Cardiac septum (tissue), 1 donor: ENCODE measurements around the gene ZC3H14. TPM values are rescaled to one million over a fixed set of nuclear protein-coding genes. Genes with fewer than 3 reads are reported as not detected.
A peak's percentile ranks its signal among the peaks of the same experiment; 100 is the strongest.

Source experiments
- DNase-seq: peaks from one replicate; pipeline ENCODE4 v3.0.0-alpha.2; 2020; ENCODE audit warnings: low spot score
- intact Hi-C: fragments of 100-400 bp; cut with DNase I; formaldehyde crosslinking; loops from one replicate; pipeline ENCODE4 v1.14.0; 2022
- total RNA-seq: library from RNA; stranded (reverse); fragmentation: NEBNext Ultra II Directional; extraction: Animal tissue kit (Norgen Biotek cat#: 25700); gene quantifications from one replicate; pipeline ENCODE4 v1.2.1, GENCODE V29; 2021
- donor health status: DM: no; HTN: no; CAD: no.

Gene ZC3H14
- total RNA-seq, 1 donor from 2014 or later, result 39.7 TPM

- intact Hi-C loops, result loop anchor here (1.0 kb wide), 1 partner anchor 59 kb away; no protein-coding TSS in a partner anchor
- DNase-seq, result peak; percentile 83
Observed at GRCh38 chr14:88551094-88551870, 11.6 kb upstream of the ZC3H14 start.

- no peak for DNase-seq
- intact Hi-C loops, result loop anchor here (1.0 kb wide), 1 partner anchor 60 kb away; no protein-coding TSS in a partner anchor
Observed at GRCh38 chr14:88551980-88552431, 10.8 kb upstream of the ZC3H14 start.

- DNase-seq, result no peak
- intact Hi-C loops, result no loop called here
Observed at GRCh38 chr14:88552876-88553275, 10.0 kb upstream of the ZC3H14 start.

- no peak for DNase-seq
Observed at GRCh38 chr14:88553886-88554456, 8.9 kb upstream of the ZC3H14 start.

GRCh38 chr14:88554457-88555286 lies 8.2 kb upstream of the ZC3H14 start, which contains the start of gene PTPN21:
Gene PTPN21, minus strand, starts transcription at chr14:88555007. Its CDS starts 4,590 bp downstream, at chr14:88550417.
- DNase-seq, result peak; percentile 87
- intact Hi-C loops, result no loop called here

More at GRCh38 chr14:88553886-88554456, 8.9 kb upstream of the ZC3H14 start:
- intact Hi-C loops, result no loop called here

GRCh38 chr14:88556581-88556980 lies 6.3 kb upstream of the ZC3H14 start:
- intact Hi-C loops, result no loop called here
- DNase-seq, result no peak

GRCh38 chr14:88559852-88560251 lies 3.0 kb upstream of the ZC3H14 start:
- no peak for DNase-seq
- intact Hi-C loops, result loop anchor here (5.0 kb wide), 1 partner anchor 173 kb away; the partner anchor contains the start of gene SPATA7

GRCh38 chr14:88562532-88562830 lies 356 bp upstream of the ZC3H14 start:
- intact Hi-C loops, result loop anchor here (5.0 kb wide), 1 partner anchor 175 kb away; the partner anchor contains the start of gene SPATA7
- DNase-seq, result no peak

- intact Hi-C loops, result loop anchor here (5.0 kb wide), 1 partner anchor 177 kb away; the partner anchor contains the start of gene SPATA7
- DNase-seq, result no peak
Observed at GRCh38 chr14:88563845-88564244, 1.0 kb downstream of the ZC3H14 start.

- intact Hi-C loops, result no loop called here
- no peak for DNase-seq
Observed at GRCh38 chr14:88565427-88565826, 2.6 kb downstream of the ZC3H14 start.

GRCh38 chr14:88568196-88568595 lies 5.4 kb downstream of the ZC3H14 start:
- DNase-seq, result no peak
- intact Hi-C loops, result no loop called here

GRCh38 chr14:88572117-88572516 lies 9.3 kb downstream of the ZC3H14 start:
- intact Hi-C loops, result no loop called here

GRCh38 chr14:88576222-88576621 lies 13.4 kb downstream of the ZC3H14 start:
- no peak for DNase-seq
- intact Hi-C loops, result no loop called here

More at GRCh38 chr14:88572117-88572516, 9.3 kb downstream of the ZC3H14 start:
- no peak for DNase-seq

- no peak for DNase-seq
- intact Hi-C loops, result no loop called here
Observed at GRCh38 chr14:88584451-88584850, 21.6 kb downstream of the ZC3H14 start.

GRCh38 chr14:88588081-88588480 lies 25.2 kb downstream of the ZC3H14 start:
- DNase-seq, result no peak
- intact Hi-C loops, result no loop called here

- intact Hi-C loops, result no loop called here
- no peak for DNase-seq
Observed at GRCh38 chr14:88590173-88590572, 27.3 kb downstream of the ZC3H14 start.

GRCh38 chr14:88592031-88592430 lies 29.2 kb downstream of the ZC3H14 start:
- intact Hi-C loops, result no loop called here

GRCh38 chr14:88597038-88597437 lies 34.2 kb downstream of the ZC3H14 start:
- DNase-seq, result no peak
- intact Hi-C loops, result no loop called here

More at GRCh38 chr14:88592031-88592430, 29.2 kb downstream of the ZC3H14 start:
- no peak for DNase-seq

- intact Hi-C loops, result no loop called here
- no peak for DNase-seq
Observed at GRCh38 chr14:88597601-88598000, 34.8 kb downstream of the ZC3H14 start.

GRCh38 chr14:88598097-88598675 lies 35.3 kb downstream of the ZC3H14 start:
- intact Hi-C loops, result no loop called here
- no peak for DNase-seq
